Measurements from ENCODE around the gene LRRC32.

The LRRC32 gene

DNA sequence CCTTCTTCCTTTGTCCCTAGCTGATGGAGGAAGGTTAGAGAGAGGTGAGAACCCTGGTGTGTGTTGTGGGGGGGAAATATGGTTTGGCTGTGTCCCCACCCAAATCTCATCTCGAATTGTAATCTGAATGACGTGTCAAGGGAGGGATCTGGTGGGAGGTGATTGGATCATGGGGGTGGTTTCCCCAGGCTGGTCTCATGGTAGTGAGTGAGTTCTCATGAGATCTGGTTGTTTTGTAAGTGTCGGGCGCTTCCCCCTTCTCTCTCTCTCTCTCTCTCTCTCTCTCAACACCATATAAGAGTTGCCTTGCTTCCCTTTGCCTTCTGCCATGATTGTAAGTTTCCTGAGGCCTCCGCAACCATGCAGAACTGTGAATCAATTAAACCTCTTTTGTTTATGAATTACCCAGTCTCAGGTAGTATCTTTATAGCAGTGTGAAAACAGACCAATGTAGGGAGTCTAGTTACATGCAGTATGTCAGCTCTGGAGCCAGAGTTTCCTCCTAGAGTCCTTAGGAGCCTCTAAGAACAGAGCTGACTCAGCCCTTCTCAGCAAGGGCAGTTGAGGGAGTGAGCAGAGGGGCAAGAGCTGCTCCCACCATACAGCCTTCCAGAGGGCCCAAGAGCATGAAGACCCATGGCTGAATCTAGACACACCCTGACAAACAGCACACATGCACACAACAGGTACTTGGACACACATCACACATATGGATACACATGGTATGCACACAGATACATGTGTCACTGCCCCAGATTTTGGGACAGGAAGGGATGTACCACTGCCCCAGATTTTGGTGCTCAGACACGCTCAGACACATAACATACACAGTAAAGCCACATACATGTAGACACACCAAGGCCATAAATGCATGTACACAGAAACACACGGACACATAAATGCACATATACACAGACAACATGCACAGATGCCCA lies 12.9 kb upstream of the LRRC32 start:
- Histone ChIP-seq H3K4me1 (ENCODE audit: control insufficient read depth in 1 of 2, insufficient read depth in 2 of 2, low read length in 2 of 2) (peaks cover 0 to 4% of the 10 kb centered on the region in 2 experiments), H3K23ac (ENCODE audit: low read length) (no peak overlapping the region), H4K8ac (ENCODE audit: low read depth, low read length) (no peak overlapping the region), H2AK5ac (ENCODE audit: low read length) (no peak overlapping the region), H3K79me1 (ENCODE audit: low read length) (peaks cover 16% of the 10 kb centered on the region), H3K14ac (ENCODE audit: low read length) (no peak overlapping the region), H4K91ac (ENCODE audit: low read depth, low read length) (no peak overlapping the region), H3K9me3 (ENCODE audit: insufficient read depth, low read depth, low read length) (peaks cover 2% of the 10 kb centered on the region), H3K79me2 (ENCODE audit: control insufficient read depth, insufficient read depth, low read length, poor library complexity) (no peaks in the 10 kb centered on the region), H2BK12ac (ENCODE audit: low read length) (no peak overlapping the region), H3K18ac (ENCODE audit: low read length) (no peak overlapping the region), H3K4ac (ENCODE audit: low read depth, low read length) (no peak overlapping the region), H2AFZ (ENCODE audit: insufficient read depth, low read length, poor library complexity) (no peak overlapping the region), H3K4me3 (ENCODE audit: low read depth, low read length) (no peak overlapping the region), H2BK120ac (ENCODE audit: insufficient read depth, low read length, poor library complexity) (no peak overlapping the region), H3K27ac (ENCODE audit: low read depth, low read length) (no peak overlapping the region), H3K36me3 (ENCODE audit: control insufficient read depth in 1 of 2, insufficient read depth in 2 of 2, low read length in 2 of 2) (no peaks in the 10 kb centered on the region), H4K12ac (ENCODE audit: low read depth, low read length) (no peak overlapping the region), H3K4me2 (ENCODE audit: low read length) (no peak overlapping the region), H2BK5ac (ENCODE audit: low read depth, low read length, poor library complexity) (no peak overlapping the region), H3K27me3 (ENCODE audit: insufficient read depth, low read length) (no peaks in the 10 kb centered on the region), H3K9ac (ENCODE audit: low read length) (no peak overlapping the region)
- DNase-seq: no peak
- WGBS (ENCODE audit: extremely low coverage, insufficient coverage, insufficient read length): no CpG with 5 or more reads among the region's 7 CpGs

DNA sequence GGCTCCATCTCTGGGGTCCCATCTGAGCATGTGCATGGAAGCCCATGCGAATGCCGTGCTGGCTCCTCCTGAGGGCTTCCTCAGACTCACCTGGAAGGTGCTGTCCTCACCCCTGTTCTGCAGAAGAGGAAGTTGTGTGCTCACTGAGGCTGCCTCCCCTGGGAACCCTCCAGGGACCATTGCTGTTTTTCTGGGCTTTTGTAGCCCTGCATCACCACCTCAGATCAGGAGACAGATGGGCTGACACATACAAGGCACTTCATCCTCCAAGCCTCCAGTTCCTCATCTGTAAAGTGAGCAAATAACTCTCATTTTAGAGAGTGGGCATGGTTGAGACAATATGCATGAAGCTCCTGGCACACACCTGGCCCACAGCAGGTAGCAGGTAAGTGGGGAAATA lies 12.1 kb upstream of the LRRC32 start:
- no peak overlapping the region for H2BK120ac ChIP-seq (ENCODE audit: insufficient read depth, low read length, poor library complexity)
- no peaks in the 10 kb centered on the region for H3K27me3 ChIP-seq (ENCODE audit: insufficient read depth, low read length)
- no CpG with 5 or more reads among the region's 2 CpGs for WGBS (ENCODE audit: extremely low coverage, insufficient coverage, insufficient read length)
- H2AK5ac ChIP-seq (ENCODE audit: low read length): no peak overlapping the region
- no peak overlapping the region for H4K8ac ChIP-seq (ENCODE audit: low read depth, low read length)
- peaks cover 6 to 11% of the 10 kb centered on the region in 2 experiments for H3K4me1 ChIP-seq (ENCODE audit: control insufficient read depth in 1 of 2, insufficient read depth in 2 of 2, low read length in 2 of 2)
- peaks cover 2% of the 10 kb centered on the region for H3K9me3 ChIP-seq (ENCODE audit: insufficient read depth, low read depth, low read length)
- no peak overlapping the region for H4K91ac ChIP-seq (ENCODE audit: low read depth, low read length)
- no peak overlapping the region for H3K9ac ChIP-seq (ENCODE audit: low read length)
- DNase-seq: no peak
- H3K4me2 ChIP-seq (ENCODE audit: low read length): no peak overlapping the region
- H3K18ac ChIP-seq (ENCODE audit: low read length): no peak overlapping the region
- no peak overlapping the region for H3K14ac ChIP-seq (ENCODE audit: low read length)
- H3K27ac ChIP-seq (ENCODE audit: low read depth, low read length): no peak overlapping the region
- H4K12ac ChIP-seq (ENCODE audit: low read depth, low read length): no peak overlapping the region
- no peaks in the 10 kb centered on the region for H3K36me3 ChIP-seq (ENCODE audit: control insufficient read depth in 1 of 2, insufficient read depth in 2 of 2, low read length in 2 of 2)
- no peak overlapping the region for H3K4me3 ChIP-seq (ENCODE audit: low read depth, low read length)
- no peaks in the 10 kb centered on the region for H3K79me2 ChIP-seq (ENCODE audit: control insufficient read depth, insufficient read depth, low read length, poor library complexity)
- H3K23ac ChIP-seq (ENCODE audit: low read length): no peak overlapping the region
- H3K79me1 ChIP-seq (ENCODE audit: low read length): peaks cover 20% of the 10 kb centered on the region
- no peak overlapping the region for H2BK12ac ChIP-seq (ENCODE audit: low read length)
- no peak overlapping the region for H2AFZ ChIP-seq (ENCODE audit: insufficient read depth, low read length, poor library complexity)
- no peak overlapping the region for H3K4ac ChIP-seq (ENCODE audit: low read depth, low read length)
- H2BK5ac ChIP-seq (ENCODE audit: low read depth, low read length, poor library complexity): no peak overlapping the region

DNA sequence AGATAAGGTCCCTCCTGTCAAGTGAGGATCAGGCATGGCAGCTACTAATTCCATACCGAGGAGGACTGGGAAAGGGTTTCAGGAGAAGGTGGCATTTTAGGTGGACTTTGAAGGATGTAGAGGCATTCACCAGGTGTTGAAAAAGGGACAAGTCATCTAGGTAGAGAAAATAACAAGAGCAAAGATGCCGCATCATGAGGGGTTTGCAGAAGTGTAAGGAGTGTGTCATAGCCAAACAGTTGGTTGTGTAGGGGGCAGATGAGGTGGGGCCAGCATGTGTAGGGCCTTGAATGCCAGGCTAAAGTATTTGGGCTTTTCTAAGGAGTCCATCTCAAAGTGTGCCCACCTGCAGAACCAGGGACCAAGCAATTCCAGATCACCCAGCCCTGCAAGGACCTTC lies 11.6 kb upstream of the LRRC32 start:
- Histone ChIP-seq H3K18ac (ENCODE audit: low read length) (no peak overlapping the region), H3K27me3 (ENCODE audit: insufficient read depth, low read length) (no peaks in the 10 kb centered on the region), H3K36me3 (ENCODE audit: control insufficient read depth in 1 of 2, insufficient read depth in 2 of 2, low read length in 2 of 2) (no peaks in the 10 kb centered on the region), H2BK5ac (ENCODE audit: low read depth, low read length, poor library complexity) (no peak overlapping the region), H3K14ac (ENCODE audit: low read length) (no peak overlapping the region), H3K4me2 (ENCODE audit: low read length) (no peak overlapping the region), H3K79me1 (ENCODE audit: low read length) (peaks cover 21% of the 10 kb centered on the region), H3K4me3 (ENCODE audit: low read depth, low read length) (no peak overlapping the region), H3K23ac (ENCODE audit: low read length) (no peak overlapping the region), H3K4ac (ENCODE audit: low read depth, low read length) (no peak overlapping the region), H3K4me1 (ENCODE audit: control insufficient read depth in 1 of 2, insufficient read depth in 2 of 2, low read length in 2 of 2) (peaks cover 10 to 14% of the 10 kb centered on the region in 2 experiments), H2BK120ac (ENCODE audit: insufficient read depth, low read length, poor library complexity) (no peak overlapping the region), H2BK12ac (ENCODE audit: low read length) (no peak overlapping the region), H3K9me3 (ENCODE audit: insufficient read depth, low read depth, low read length) (peaks cover 2% of the 10 kb centered on the region), H2AFZ (ENCODE audit: insufficient read depth, low read length, poor library complexity) (no peak overlapping the region), H4K12ac (ENCODE audit: low read depth, low read length) (no peak overlapping the region), H4K8ac (ENCODE audit: low read depth, low read length) (no peak overlapping the region), H4K91ac (ENCODE audit: low read depth, low read length) (no peak overlapping the region), H3K27ac (ENCODE audit: low read depth, low read length) (no peak overlapping the region), H3K9ac (ENCODE audit: low read length) (no peak overlapping the region), H2AK5ac (ENCODE audit: low read length) (no peak overlapping the region), H3K79me2 (ENCODE audit: control insufficient read depth, insufficient read depth, low read length, poor library complexity) (no peaks in the 10 kb centered on the region)
- no CpG with 5 or more reads among the region's 2 CpGs for WGBS (ENCODE audit: extremely low coverage, insufficient coverage, insufficient read length)
- DNase-seq: no peak

DNA sequence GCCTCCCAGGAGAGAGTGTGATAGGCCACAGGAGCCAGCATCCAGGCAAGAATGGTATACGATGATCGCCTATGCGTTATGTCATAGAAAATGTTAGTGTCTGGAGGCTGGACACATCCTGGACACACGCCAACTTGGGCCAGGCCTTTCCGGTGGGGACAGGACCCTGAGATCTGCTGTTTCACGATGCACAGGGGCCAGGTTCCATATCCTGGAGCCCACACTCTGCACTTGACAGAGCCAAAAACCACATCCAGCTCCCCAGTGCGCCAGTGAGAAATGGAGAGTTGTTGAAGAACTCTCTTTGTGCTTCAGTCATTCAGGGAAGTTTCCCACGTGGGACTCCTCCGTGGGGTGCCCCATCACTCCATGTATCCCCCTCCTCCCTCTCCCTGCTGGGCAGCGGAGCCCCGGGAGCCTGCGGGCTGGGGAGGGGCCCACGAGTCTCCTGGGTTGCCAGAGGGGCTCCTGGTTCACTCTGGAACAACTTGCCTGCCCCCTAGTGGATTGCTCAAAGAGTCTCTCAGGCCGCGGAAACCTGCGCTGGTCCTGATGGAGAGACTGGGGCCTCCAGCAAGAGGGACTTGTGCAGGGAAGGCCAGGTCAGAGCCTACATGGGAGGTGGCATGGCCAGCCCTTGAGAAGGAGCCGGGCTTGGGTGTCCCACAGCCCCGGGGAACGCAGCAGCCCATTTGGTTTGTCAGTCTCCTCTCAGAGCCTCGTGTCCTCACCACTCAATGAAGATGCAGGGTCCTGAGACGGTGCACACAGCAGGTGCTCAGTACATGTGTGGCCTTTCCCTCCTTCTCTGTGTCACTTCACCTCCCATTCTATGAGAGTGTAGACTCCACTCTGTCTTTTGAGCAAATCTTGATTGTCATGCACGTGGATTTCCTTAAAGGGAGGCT lies 10.2 kb upstream of the LRRC32 start:
- peak; percentile 47 to 81 for DNase-seq
- peaks cover 2% of the 10 kb centered on the region for H3K9me3 ChIP-seq (ENCODE audit: insufficient read depth, low read depth, low read length)
- no peak overlapping the region for H3K4ac ChIP-seq (ENCODE audit: low read depth, low read length)
- peak overlapping the region; percentile 65 for H4K91ac ChIP-seq (ENCODE audit: low read depth, low read length)
- H2AK5ac ChIP-seq (ENCODE audit: low read length): peak overlapping the region; percentile 38
- H2AFZ ChIP-seq (ENCODE audit: insufficient read depth, low read length, poor library complexity): no peak overlapping the region
- no peak overlapping the region for H3K18ac ChIP-seq (ENCODE audit: low read length)
- no peak overlapping the region for H4K12ac ChIP-seq (ENCODE audit: low read depth, low read length)
- H4K8ac ChIP-seq (ENCODE audit: low read depth, low read length): no peak overlapping the region
- no peaks in the 10 kb centered on the region for H3K79me2 ChIP-seq (ENCODE audit: control insufficient read depth, insufficient read depth, low read length, poor library complexity)
- peak overlapping the region; percentile 38 for H2BK120ac ChIP-seq (ENCODE audit: insufficient read depth, low read length, poor library complexity)
- no peaks in the 10 kb centered on the region for H3K36me3 ChIP-seq (ENCODE audit: control insufficient read depth in 1 of 2, insufficient read depth in 2 of 2, low read length in 2 of 2)
- H3K4me2 ChIP-seq (ENCODE audit: low read length): no peak overlapping the region
- peaks cover 21 to 26% of the 10 kb centered on the region in 2 experiments for H3K4me1 ChIP-seq (ENCODE audit: control insufficient read depth in 1 of 2, insufficient read depth in 2 of 2, low read length in 2 of 2)
- H3K23ac ChIP-seq (ENCODE audit: low read length): no peak overlapping the region
- H3K79me1 ChIP-seq (ENCODE audit: low read length): peaks cover 29% of the 10 kb centered on the region
- no CpG with 5 or more reads among the region's 22 CpGs for WGBS (ENCODE audit: extremely low coverage, insufficient coverage, insufficient read length)
- peak overlapping the region; percentile 18 for H3K14ac ChIP-seq (ENCODE audit: low read length)
- no peak overlapping the region for H3K4me3 ChIP-seq (ENCODE audit: low read depth, low read length)
- no peak overlapping the region for H3K9ac ChIP-seq (ENCODE audit: low read length)
- H3K27ac ChIP-seq (ENCODE audit: low read depth, low read length): no peak overlapping the region
- H2BK12ac ChIP-seq (ENCODE audit: low read length): peak overlapping the region; percentile 94
- H2BK5ac ChIP-seq (ENCODE audit: low read depth, low read length, poor library complexity): peak overlapping the region; percentile 18
- H3K27me3 ChIP-seq (ENCODE audit: insufficient read depth, low read length): no peaks in the 10 kb centered on the region
